H1 (cell line): Measurements from ENCODE around the gene ITGB2. TPM values are rescaled to one million over a fixed set of nuclear protein-coding genes. Genes with fewer than 3 reads are reported as not detected.

Experiments
- CHD2 ChIP-seq: IDR thresholded peaks from 2 replicates; pipeline ENCODE4 v1.6.1; 2012; ENCODE audit warnings: low read length, improper control_type of control experiment
- E2F6 ChIP-seq: IDR thresholded peaks from 2 replicates; pipeline ENCODE4 v1.6.1; 2012; ENCODE audit warnings: inconsistent platforms
- FOSL1 ChIP-seq: IDR thresholded peaks from 2 replicates; pipeline ENCODE4 v1.6.1; 2011; ENCODE audit warnings: mild to moderate bottlenecking, low read depth, low read length, moderate library complexity; ENCODE audit not compliant: insufficient read depth
- KDM5A ChIP-seq: fragments of 200-600 bp; IDR thresholded peaks from 2 replicates; pipeline ENCODE4 v1.7.1; 2012; ENCODE audit warnings: mild to moderate bottlenecking, low read length, inconsistent platforms, mixed read lengths
- MAX ChIP-seq: IDR thresholded peaks from 2 replicates; pipeline ENCODE4 v1.6.1; 2012; ENCODE audit warnings: inconsistent platforms
- SIRT6 ChIP-seq: IDR thresholded peaks from one replicate; pipeline ENCODE4 v1.7.1; 2012; ENCODE audit warnings: low read length, inconsistent platforms
- YY1 ChIP-seq: IDR thresholded peaks from 2 replicates; pipeline ENCODE4 v1.6.1; 2011; ENCODE audit warnings: low read depth, mild to moderate bottlenecking, low read length
- polyA plus RNA-seq, 7 experiments: library from polyadenylated mRNA; depleted of rRNA in 3 of 7; stranded (reverse) in 5 of 7; unstranded in 2 of 7; fragments of >200 nt in 5 of 7; fragments of 200-250 nt in 2 of 7; gene quantifications; 1 replicate in 5 of 7; 2 replicates in 1 of 7; 4 replicates in 1 of 7; pipeline versions ENCODE4 v1.2.1 to v1.2.3, GENCODE V29; 2011 to 2013; ENCODE audit warnings: missing spikeins in 2 of 7, mixed read lengths in 2 of 7
- total RNA-seq: library from RNA; stranded (reverse); fragmentation: NEBNext Ultra II Directional; extraction: Animal tissue kit (Norgen Biotek cat#: 25700); gene quantifications from 2 replicates; pipeline ENCODE4 v1.2.1, GENCODE V29; 2021

Gene ITGB2
- total and polyA plus RNA-seq, 2 of the 8 experiments (the other 6 are each of a cell fraction or from before 2014, with no cell fraction given), result 0.24 to 0.63 TPM

DNA sequence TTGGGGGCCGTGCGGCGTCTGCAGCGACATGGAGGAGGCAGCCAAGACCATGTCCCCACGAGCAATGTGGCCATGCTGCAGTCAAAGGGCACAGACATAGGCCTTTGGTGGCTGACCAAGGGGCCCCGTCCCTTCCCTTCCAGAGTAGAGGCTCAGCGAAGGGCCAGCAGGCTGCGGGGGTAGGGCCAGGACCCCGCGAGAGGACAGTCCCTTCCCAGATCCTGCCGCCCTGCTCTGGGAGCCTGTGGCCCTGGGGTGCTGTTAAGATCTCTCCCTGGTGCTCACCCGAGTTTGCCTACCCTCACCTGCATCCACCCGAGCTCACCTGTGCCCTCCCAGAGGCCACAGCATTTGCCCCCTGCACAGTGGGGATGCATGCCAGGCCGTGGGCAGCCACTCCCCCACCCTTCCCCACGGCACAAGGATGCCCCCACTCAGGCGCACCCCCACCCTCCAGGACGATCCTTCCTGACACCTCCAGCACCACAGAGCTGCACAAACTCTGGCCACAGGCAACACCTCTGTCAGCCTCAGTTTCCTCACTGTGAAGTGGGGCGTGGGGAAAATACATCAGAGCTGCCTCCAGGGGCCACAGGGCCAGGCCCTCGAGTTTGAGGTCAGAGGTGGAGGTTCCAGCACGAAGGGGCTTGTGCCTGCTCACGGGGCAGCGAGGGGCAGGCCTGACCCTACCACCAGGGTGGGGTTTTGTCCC is 15.5 kb downstream of the ITGB2 start (continued):
- TF ChIP-seq KDM5A (no peak), YY1 (no peak), FOSL1 (no peak), CHD2 (no peak), E2F6 (no peak), MAX (no peak), SIRT6 (no peak)
